ENCODE results near the gene PLEKHM1.
A peak's percentile ranks its signal among the peaks of the same experiment; 100 is the strongest.
"Not testable (repeated sequence)": the region's sequence is repeated elsewhere in the genome, so short reads cannot be mapped to it uniquely, and the experiment has no call there.

Gene PLEKHM1

DNA sequence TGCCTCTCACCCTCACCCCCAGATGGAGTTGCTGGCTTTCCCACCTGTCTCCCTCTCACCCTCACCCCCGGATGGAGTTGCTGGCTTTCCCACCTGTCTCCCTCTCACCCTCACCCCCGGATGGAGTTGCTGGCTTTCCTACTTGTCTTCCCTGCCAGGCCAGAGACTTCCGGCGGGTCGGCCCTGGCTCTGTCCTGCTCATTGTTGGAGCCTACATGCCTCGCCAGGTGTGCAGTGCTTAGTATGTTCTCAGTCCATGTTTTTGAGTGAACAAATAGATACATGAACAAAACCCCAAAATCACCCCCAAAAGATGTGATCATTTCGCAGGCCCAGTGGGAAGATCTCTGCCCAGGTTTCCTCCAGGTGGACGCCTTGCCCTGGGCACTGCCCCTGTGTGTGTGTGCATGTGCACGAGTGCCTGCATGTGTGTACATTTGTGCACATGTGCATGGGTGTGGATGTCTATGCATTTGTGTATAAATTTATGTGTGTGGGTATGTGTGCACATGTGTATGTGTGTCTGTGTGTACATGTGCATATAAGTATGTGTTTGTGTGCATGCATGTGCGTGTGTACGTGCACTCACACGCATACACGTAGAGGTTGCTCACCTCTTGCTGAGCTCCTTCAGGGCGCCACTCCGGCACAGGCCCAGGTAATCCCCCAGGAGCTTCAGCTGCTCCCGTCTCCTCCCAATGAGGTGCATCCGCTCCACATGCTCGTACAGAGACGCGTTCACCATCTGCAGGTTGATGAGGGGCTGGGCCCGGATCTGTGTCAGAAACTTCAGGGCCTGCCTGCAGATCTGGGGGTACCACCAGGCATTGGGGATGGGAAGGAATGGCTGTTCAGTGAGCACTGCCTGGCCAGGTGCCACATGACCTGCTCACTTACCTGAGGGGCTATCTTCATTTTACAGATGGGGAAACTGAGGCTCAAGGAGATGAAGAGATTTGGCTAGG lies 45.4 kb downstream of the PLEKHM1 start:
- not testable (repeated sequence) for H3K27me3 Mint-ChIP-seq

GRCh38 chr17:45444301-45444700 lies 46.2 kb downstream of the PLEKHM1 start:
- not testable (repeated sequence) for H3K9me3 Mint-ChIP-seq; ATAC-seq (replicated peaks; ENCODE audit: extremely low read depth, poor library complexity, severe bottlenecking); DNase-seq (ENCODE audit: low spot score in 2 of 2); H3K4me1 Mint-ChIP-seq; H3K4me3 Mint-ChIP-seq; H3K27me3 Mint-ChIP-seq
- peaks cover 26% of the 10 kb centered on the region for H3K36me3 Mint-ChIP-seq (ENCODE audit: insufficient read depth)
- H3K27ac Mint-ChIP-seq (ENCODE audit: low read depth) = peak overlapping the region; percentile 51

More for the DNA sequence above, 45.4 kb downstream of the PLEKHM1 start:
- not testable (repeated sequence) for DNase-seq (ENCODE audit: low spot score in 2 of 2); H3K9me3 Mint-ChIP-seq; H3K4me1 Mint-ChIP-seq; ATAC-seq (replicated peaks; ENCODE audit: extremely low read depth, poor library complexity, severe bottlenecking); H3K4me3 Mint-ChIP-seq
- Mint-ChIP-seq H3K27ac (ENCODE audit: low read depth) (peak overlapping the region; percentile 74), H3K36me3 (ENCODE audit: insufficient read depth) (peaks cover 27% of the 10 kb centered on the region)

DNA sequence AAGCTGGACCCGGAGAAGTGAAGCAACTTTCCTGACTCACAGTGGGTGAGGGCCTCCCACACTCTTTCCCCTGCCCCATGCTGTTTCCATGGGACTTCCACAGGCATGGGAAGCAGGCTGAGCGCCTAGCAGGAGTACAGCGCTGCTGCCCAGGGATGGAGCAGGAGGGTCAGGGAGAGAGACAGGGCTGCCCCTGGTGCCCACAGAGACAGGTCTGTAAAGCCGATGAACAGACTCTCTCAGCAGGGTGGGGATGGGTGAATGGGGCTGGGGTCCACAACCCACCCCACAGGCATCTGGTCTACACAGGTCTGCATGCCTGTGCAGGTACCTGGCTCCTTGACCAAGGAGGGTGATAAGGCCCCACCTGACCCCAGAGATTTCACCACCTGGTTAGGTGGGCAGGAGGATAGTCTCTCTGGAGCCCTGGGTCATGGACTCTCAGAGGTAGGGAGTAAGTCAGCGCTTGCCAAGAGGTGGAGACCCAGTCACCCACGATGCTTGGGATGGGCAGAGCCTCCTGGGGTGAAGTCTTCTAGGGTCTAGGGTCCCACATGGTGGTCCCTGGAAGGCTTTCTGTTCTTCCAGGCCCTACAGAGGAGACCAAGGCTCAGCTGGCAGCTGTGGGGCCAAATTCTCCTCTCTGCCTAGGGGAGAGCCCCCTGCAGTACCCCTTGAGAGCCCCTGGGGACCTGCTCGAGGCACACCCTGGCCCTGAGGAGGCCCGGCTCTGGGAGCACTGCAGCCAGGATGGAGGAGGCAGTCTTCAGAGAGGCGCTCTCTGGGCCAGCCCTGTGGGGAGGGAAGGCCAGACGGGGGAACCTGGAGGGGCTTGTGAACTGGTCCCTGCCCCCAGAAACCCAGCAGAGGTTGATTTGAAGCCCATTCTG lies 46.9 kb downstream of the PLEKHM1 start:
- not testable (repeated sequence) for DNase-seq (ENCODE audit: low spot score in 2 of 2); H3K9me3 Mint-ChIP-seq; H3K27me3 Mint-ChIP-seq; H3K4me3 Mint-ChIP-seq; H3K27ac Mint-ChIP-seq (ENCODE audit: low read depth); ATAC-seq (replicated peaks; ENCODE audit: extremely low read depth, poor library complexity, severe bottlenecking); H3K4me1 Mint-ChIP-seq
- H3K36me3 Mint-ChIP-seq (ENCODE audit: insufficient read depth) = peaks cover 24% of the 10 kb centered on the region

DNA sequence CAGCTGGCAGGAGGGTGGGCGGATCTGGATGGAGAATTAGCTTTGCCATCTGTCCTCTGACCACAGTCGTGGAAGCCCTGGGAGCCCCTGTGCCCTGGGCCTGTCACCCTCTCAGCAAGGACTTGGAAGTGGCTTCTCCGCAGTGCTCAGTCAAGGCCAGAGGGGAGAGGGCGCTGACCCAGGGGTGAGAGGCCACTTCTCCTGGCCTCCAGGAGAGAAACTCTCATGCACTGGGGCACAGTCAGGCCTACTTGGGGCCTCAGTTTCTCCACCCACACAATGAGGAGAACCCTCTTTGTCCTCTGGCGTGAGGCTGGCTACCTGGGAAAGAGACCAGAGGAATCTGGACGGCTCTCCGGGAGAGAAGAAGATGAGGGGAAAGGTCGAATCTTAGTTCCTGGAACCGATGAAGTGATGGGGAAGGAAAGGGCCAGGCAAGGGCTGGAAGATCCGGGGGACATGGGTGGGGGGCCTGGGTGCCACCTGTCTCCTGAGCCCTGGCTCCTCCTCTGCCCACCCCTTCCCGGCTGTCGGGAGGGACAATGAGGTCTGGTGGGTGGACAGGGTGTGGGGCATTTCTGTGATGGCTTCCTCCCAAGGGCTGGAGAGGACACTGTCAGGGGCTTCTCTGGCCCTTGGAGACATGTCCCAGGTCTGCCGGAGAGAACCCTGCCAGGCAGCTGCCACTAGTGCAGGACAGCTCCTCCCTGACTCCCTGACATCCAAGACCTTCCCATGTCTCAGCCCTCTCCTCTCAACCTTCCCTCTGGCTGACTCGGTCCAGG lies 48.8 kb downstream of the PLEKHM1 start:
- Mint-ChIP-seq H3K27ac (ENCODE audit: low read depth) (no peak overlapping the region), H3K36me3 (ENCODE audit: insufficient read depth) (peaks cover 21% of the 10 kb centered on the region)
- no peak for ATAC-seq (replicated peaks; ENCODE audit: extremely low read depth, poor library complexity, severe bottlenecking)

DNA sequence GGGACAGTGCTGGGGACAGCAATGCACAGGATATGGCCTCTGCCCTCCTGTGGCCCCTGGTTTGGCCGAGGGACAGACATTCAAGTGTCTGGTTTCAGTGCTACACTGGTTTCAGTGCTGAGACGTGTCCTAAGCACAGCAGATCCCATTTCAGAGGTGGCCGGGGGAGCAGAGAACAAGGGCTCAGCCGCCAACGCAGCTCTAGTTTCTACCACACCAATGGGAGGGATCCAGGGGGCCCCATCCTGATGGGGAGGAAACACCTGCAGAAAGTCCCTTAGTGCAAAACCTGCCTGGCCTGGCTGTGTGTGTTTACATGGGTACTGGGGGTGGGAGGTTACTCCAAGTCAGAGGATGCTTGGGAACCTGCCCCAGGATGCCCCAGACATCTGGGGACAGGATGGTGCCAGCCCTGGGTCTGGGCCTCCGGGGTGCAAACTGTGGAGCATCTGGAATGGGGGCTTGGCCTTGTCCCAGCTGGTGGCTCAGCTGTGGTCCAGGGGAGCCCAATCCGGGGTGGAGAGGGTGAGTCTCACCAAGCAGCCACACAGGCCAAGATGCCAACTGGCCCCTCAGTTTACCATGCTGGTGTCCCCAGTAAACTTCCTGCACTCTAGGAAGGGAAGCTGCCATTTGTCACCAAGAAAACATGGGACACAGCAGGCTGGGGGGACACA lies 49.5 kb downstream of the PLEKHM1 start:
- not testable (repeated sequence) for DNase-seq (ENCODE audit: low spot score in 2 of 2); H3K9me3 Mint-ChIP-seq; H3K4me1 Mint-ChIP-seq; H3K4me3 Mint-ChIP-seq; H3K27me3 Mint-ChIP-seq; H3K27ac Mint-ChIP-seq (ENCODE audit: low read depth)
- H3K36me3 Mint-ChIP-seq (ENCODE audit: insufficient read depth) = peaks cover 23% of the 10 kb centered on the region
- ATAC-seq (replicated peaks; ENCODE audit: extremely low read depth, poor library complexity, severe bottlenecking) = peak; percentile 14

More for the DNA sequence above, 48.8 kb downstream of the PLEKHM1 start:
- H3K27me3 Mint-ChIP-seq = no peaks in the 10 kb centered on the region
- no peak overlapping the region for H3K4me3 Mint-ChIP-seq
- DNase-seq (ENCODE audit: low spot score in 2 of 2) = no peak
- H3K9me3 Mint-ChIP-seq = no peaks in the 10 kb centered on the region
- peaks cover 5% of the 10 kb centered on the region for H3K4me1 Mint-ChIP-seq

DNA sequence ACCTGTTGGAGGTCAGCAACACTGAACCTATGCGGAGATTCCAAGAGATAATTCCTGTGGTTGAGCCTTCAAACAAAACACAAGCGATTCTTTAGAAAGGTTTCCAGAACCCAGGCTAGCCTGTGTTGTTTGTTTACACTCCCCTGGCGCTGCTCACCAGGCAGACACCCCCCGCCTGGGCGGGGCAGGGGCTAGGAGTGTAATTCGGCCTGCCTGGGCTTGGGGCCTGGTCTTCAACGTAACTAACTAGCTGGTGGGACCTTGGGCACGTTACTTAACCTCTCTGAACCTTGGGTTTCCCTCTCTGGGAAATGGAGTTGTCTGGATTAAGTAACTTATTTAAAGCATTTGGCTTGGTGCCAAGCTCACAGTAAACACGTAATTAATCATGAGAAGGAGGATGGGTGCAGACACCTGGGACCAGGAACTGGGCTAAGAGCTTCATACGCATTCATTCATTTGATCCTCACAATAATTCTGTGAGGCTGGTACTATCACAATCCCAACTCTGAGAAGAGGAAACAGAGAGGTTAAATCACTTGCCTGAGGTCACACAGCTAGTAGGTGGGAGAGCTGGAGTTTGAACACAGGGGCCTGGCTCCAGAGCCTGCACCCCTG lies 50.3 kb downstream of the PLEKHM1 start:
- DNase-seq (ENCODE audit: low spot score in 2 of 2) (no peak), ATAC-seq (replicated peaks; ENCODE audit: extremely low read depth, poor library complexity, severe bottlenecking) (no peak)
- H3K27ac Mint-ChIP-seq (ENCODE audit: low read depth) = no peak overlapping the region
- H3K27me3 Mint-ChIP-seq = no peaks in the 10 kb centered on the region
- H3K9me3 Mint-ChIP-seq = no peaks in the 10 kb centered on the region
- H3K36me3 Mint-ChIP-seq (ENCODE audit: insufficient read depth) = peaks cover 24% of the 10 kb centered on the region
- H3K4me3 Mint-ChIP-seq = no peak overlapping the region
- no peaks in the 10 kb centered on the region for H3K4me1 Mint-ChIP-seq

- DNase-seq (ENCODE audit: low spot score in 2 of 2) (no peak), ATAC-seq (replicated peaks; ENCODE audit: extremely low read depth, poor library complexity, severe bottlenecking) (no peak)
- Mint-ChIP-seq H3K9me3 (no peaks in the 10 kb centered on the region), H3K4me1 (no peaks in the 10 kb centered on the region), H3K36me3 (ENCODE audit: insufficient read depth) (peaks cover 18% of the 10 kb centered on the region), H3K27me3 (no peaks in the 10 kb centered on the region), H3K27ac (ENCODE audit: low read depth) (no peak overlapping the region), H3K4me3 (no peak overlapping the region)
Observed at GRCh38 chr17:45438931-45439610, 51.5 kb downstream of the PLEKHM1 start.

- no peaks in the 10 kb centered on the region for H3K27me3 Mint-ChIP-seq
- DNase-seq (ENCODE audit: low spot score in 2 of 2) (no peak), ATAC-seq (replicated peaks; ENCODE audit: extremely low read depth, poor library complexity, severe bottlenecking) (no peak)
- no peaks in the 10 kb centered on the region for H3K4me1 Mint-ChIP-seq
- H3K36me3 Mint-ChIP-seq (ENCODE audit: insufficient read depth) = peaks cover 18% of the 10 kb centered on the region
- H3K4me3 Mint-ChIP-seq = no peak overlapping the region
- H3K27ac Mint-ChIP-seq (ENCODE audit: low read depth) = no peak overlapping the region
- H3K9me3 Mint-ChIP-seq = no peaks in the 10 kb centered on the region
Observed at GRCh38 chr17:45437465-45438283, 52.8 kb downstream of the PLEKHM1 start.

GRCh38 chr17:45436625-45437464 lies 53.7 kb downstream of the PLEKHM1 start:
- Mint-ChIP-seq H3K27ac (ENCODE audit: low read depth) (no peak overlapping the region), H3K4me3 (no peak overlapping the region), H3K4me1 (no peaks in the 10 kb centered on the region), H3K27me3 (no peaks in the 10 kb centered on the region), H3K9me3 (no peaks in the 10 kb centered on the region), H3K36me3 (ENCODE audit: insufficient read depth) (peaks cover 15% of the 10 kb centered on the region)
- no peak for DNase-seq (ENCODE audit: low spot score in 2 of 2)
- no peak for ATAC-seq (replicated peaks; ENCODE audit: extremely low read depth, poor library complexity, severe bottlenecking)

DNA sequence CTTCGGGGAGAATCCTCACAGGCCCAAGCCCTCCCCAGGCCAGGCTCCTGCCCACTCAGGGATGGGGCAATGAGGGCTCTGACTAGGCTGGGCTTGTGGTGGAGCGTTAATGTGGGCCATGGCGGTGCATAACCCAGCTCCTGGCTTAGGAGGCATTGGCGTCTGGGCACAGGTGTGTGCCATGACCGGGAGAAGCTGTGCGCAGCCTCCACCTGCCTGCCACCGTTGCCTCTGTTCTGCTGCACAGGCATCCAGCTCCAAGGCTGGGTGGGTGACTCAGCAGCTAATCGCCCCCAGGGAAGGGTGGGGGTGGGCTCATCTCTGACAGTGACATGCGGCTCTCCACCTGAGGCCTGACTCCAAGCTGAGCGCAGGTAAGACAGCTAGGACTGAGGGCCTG lies 54.4 kb downstream of the PLEKHM1 start:
- no peaks in the 10 kb centered on the region for H3K9me3 Mint-ChIP-seq
- DNase-seq (ENCODE audit: low spot score in 2 of 2) = no peak
- no peaks in the 10 kb centered on the region for H3K27me3 Mint-ChIP-seq
- H3K27ac Mint-ChIP-seq (ENCODE audit: low read depth) = no peak overlapping the region
- no peak for ATAC-seq (replicated peaks; ENCODE audit: extremely low read depth, poor library complexity, severe bottlenecking)
- peaks cover 4% of the 10 kb centered on the region for H3K4me1 Mint-ChIP-seq
- H3K36me3 Mint-ChIP-seq (ENCODE audit: insufficient read depth) = peaks cover 17% of the 10 kb centered on the region
- H3K4me3 Mint-ChIP-seq = no peak overlapping the region
